Mesenchymal stem cell (in vitro differentiated cells and primary cell): ENCODE measurements around the gene LLCFC1.

Experiments
- DNase-seq: peaks from one replicate; pipeline ENCODE4 v3.0.0-alpha.2; 2013
- H2AFZ ChIP-seq: one replicate; pipeline ENCODE4 v1.6.1; 2013; ENCODE audit warnings: low read depth, mild to moderate bottlenecking, control low read depth, inconsistent platforms, low read length, moderate library complexity
- H2AK5ac ChIP-seq: 2 replicates; pipeline ENCODE4 v1.6.1; 2013; ENCODE audit warnings: low read length, moderate library complexity, mild to moderate bottlenecking, inconsistent platforms; ENCODE audit not compliant: severe bottlenecking
- H2BK120ac ChIP-seq: one replicate; pipeline ENCODE4 v1.6.1; 2013; ENCODE audit warnings: low read depth, mild to moderate bottlenecking, inconsistent platforms, low read length, moderate library complexity
- H2BK12ac ChIP-seq, 2 experiments: one replicate each; pipeline ENCODE4 v1.6.1; 2013; ENCODE audit warnings: inconsistent platforms in 2 of 2, low read length in 2 of 2, mild to moderate bottlenecking in 2 of 2, moderate library complexity in 2 of 2, control low read depth in 1 of 2
- H2BK15ac ChIP-seq: one replicate; pipeline ENCODE4 v1.6.1; 2013; ENCODE audit warnings: mild to moderate bottlenecking, low read depth, inconsistent platforms; ENCODE audit not compliant: poor library complexity, severe bottlenecking
- H2BK5ac ChIP-seq: 2 replicates; pipeline ENCODE4 v1.6.1; 2013; ENCODE audit warnings: low read depth, mild to moderate bottlenecking, low read length, control low read depth, inconsistent platforms; ENCODE audit not compliant: poor library complexity, severe bottlenecking
- H3K14ac ChIP-seq, 2 experiments: one replicate each; pipeline ENCODE4 v1.6.1; 2013; ENCODE audit warnings: inconsistent platforms in 2 of 2, low read length in 2 of 2, control low read depth in 1 of 2, mild to moderate bottlenecking in 1 of 2, moderate library complexity in 1 of 2
- H3K18ac ChIP-seq, 2 experiments: one replicate each; pipeline ENCODE4 v1.6.1; 2013; ENCODE audit warnings: inconsistent platforms in 2 of 2, low read length in 2 of 2, control low read depth in 1 of 2, low read depth in 1 of 2, mild to moderate bottlenecking in 1 of 2
- H3K23ac ChIP-seq, 2 experiments: one replicate each; pipeline ENCODE4 v1.6.1; 2013; ENCODE audit warnings: inconsistent platforms in 2 of 2, low read length in 2 of 2, mild to moderate bottlenecking in 2 of 2, moderate library complexity in 2 of 2, control low read depth in 1 of 2
- H3K27ac ChIP-seq: 2 replicates; pipeline ENCODE4 v1.5.1; 2013; ENCODE audit warnings: mild to moderate bottlenecking, moderate library complexity, low read length, control low read depth, inconsistent platforms; ENCODE audit not compliant: poor library complexity, severe bottlenecking
- H3K27me3 ChIP-seq, 2 experiments: 2 replicates each; pipeline versions ENCODE4 v1.6.1 to v1.7.0; 2013; ENCODE audit warnings: low read length in 2 of 2, mild to moderate bottlenecking in 2 of 2, moderate library complexity in 2 of 2, control low read depth in 1 of 2, inconsistent platforms in 1 of 2; ENCODE audit not compliant: control insufficient read depth in 1 of 2, insufficient read depth in 1 of 2
- H3K36me3 ChIP-seq, 2 experiments: 2 replicates each; pipeline versions ENCODE4 v1.6.1 to v1.7.0; 2013; ENCODE audit warnings: low read length in 2 of 2, control low read depth in 1 of 2, inconsistent platforms in 1 of 2, low read depth in 1 of 2, mild to moderate bottlenecking in 1 of 2; ENCODE audit not compliant: insufficient read depth in 2 of 2, control insufficient read depth in 1 of 2
- H3K4ac ChIP-seq, 2 experiments: one replicate each; pipeline ENCODE4 v1.6.1; 2013; ENCODE audit warnings: inconsistent platforms in 2 of 2, low read length in 2 of 2, mild to moderate bottlenecking in 2 of 2, moderate library complexity in 2 of 2, control low read depth in 1 of 2, low read depth in 1 of 2
- H3K4me1 ChIP-seq: 2 replicates; pipeline ENCODE4 v1.6.1; 2013; ENCODE audit warnings: low read depth, low read length, control low read depth; ENCODE audit not compliant: control insufficient read depth, insufficient read depth
- H3K4me2 ChIP-seq: 2 replicates; pipeline ENCODE4 v1.6.1; 2013; ENCODE audit warnings: low read length, mild to moderate bottlenecking, inconsistent platforms; ENCODE audit not compliant: poor library complexity, severe bottlenecking
- H3K4me3 ChIP-seq, 2 experiments: 2 replicates each; pipeline versions ENCODE4 v1.5.1 to v1.7.0; 2013; ENCODE audit warnings: low read length in 2 of 2, mild to moderate bottlenecking in 2 of 2, control low read depth in 1 of 2, low read depth in 1 of 2; ENCODE audit not compliant: insufficient read depth in 1 of 2
- H3K79me1 ChIP-seq: replicated peaks from 2 replicates; pipeline ENCODE4 v1.6.1; 2013; ENCODE audit warnings: mild to moderate bottlenecking, control low read depth, low read length, inconsistent platforms; ENCODE audit not compliant: poor library complexity, severe bottlenecking
- H3K9ac ChIP-seq: 2 replicates; pipeline ENCODE4 v1.7.0; 2013; ENCODE audit warnings: mild to moderate bottlenecking, low read length, moderate library complexity
- H3K9me3 ChIP-seq: 2 replicates; pipeline ENCODE4 v1.7.0; 2013; ENCODE audit warnings: mild to moderate bottlenecking, low read length; ENCODE audit not compliant: control insufficient read depth
- H4K8ac ChIP-seq: one replicate; pipeline ENCODE4 v1.6.1; 2013; ENCODE audit warnings: inconsistent platforms, mild to moderate bottlenecking, low read length, moderate library complexity
- H4K91ac ChIP-seq: one replicate; pipeline ENCODE4 v1.6.1; 2013; ENCODE audit warnings: mild to moderate bottlenecking, low read length, inconsistent platforms
- WGBS: methylation state at CpG from one replicate; pipeline ENCODE4 v1.1.7; 2013; ENCODE audit warnings: mixed read lengths; 5-methylcytosine and 5-hydroxymethylcytosine counted together

The LLCFC1 gene

DNA sequence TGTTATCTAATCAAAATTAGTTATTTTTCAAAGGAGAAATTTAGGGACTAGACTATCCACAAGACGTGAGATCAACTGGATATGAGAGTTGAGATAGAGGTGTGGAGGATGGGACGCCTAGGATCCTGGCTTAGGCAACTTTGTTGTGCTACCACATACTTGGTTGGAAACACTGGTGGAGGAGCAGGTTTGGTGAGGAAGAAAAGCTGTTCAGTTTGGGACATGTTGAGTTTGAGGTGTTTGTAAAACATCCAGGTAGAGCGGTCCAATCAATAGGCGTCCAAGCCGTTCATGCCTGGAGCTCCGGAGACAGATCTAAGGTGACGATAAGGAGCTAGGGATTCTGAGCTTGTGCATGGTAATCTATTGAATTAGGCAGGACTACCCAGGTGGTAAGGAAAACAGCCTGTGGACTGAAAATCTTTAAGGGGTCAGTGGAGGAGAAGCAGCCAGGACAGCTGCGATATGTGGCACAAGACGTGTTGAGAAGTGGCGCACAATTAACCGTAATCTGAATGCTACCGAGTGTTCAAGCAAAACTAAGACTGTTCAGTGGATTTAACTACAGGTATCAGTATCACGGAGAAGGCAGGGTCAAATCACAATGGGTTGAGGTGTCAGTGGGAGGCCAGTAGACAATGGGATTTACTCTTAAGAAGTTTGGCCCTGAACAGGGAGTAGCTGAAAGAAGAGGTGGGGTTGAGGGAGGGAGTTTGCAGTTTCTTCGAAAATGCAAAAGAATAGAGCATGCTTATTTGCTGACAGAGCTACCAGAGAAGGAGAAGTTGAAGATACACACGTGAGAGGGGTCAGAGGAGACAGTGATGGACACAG is 37.6 kb upstream of the LLCFC1 start:
- peaks cover 0 to 18% of the 10 kb centered on the region in 2 experiments for H3K27me3 ChIP-seq
- no peak overlapping the region for H2AK5ac ChIP-seq
- H3K18ac ChIP-seq: no peak overlapping the region
- H3K79me1 ChIP-seq: no peaks in the 10 kb centered on the region
- no peak overlapping the region for H2BK120ac ChIP-seq
- H3K4me3 ChIP-seq: no peak overlapping the region
- 77% methylated on average over 15 of the region's 15 CpGs for WGBS
- no peak overlapping the region for H3K9ac ChIP-seq
- H3K36me3 ChIP-seq: no peaks in the 10 kb centered on the region
- no peak overlapping the region for H3K14ac ChIP-seq
- H4K8ac ChIP-seq: no peak overlapping the region
- no peak overlapping the region for H3K4ac ChIP-seq
- no peak overlapping the region for H3K23ac ChIP-seq
- H2BK12ac ChIP-seq: no peak overlapping the region
- H3K4me1 ChIP-seq: no peaks in the 10 kb centered on the region
- peaks cover 18% of the 10 kb centered on the region for H3K9me3 ChIP-seq
- no peak overlapping the region for H3K27ac ChIP-seq
- H4K91ac ChIP-seq: no peak overlapping the region
- no peak overlapping the region for H2AFZ ChIP-seq
- DNase-seq: no peak
- H3K4me2 ChIP-seq: no peak overlapping the region
- H2BK5ac ChIP-seq: no peak overlapping the region
- no peak overlapping the region for H2BK15ac ChIP-seq

DNA sequence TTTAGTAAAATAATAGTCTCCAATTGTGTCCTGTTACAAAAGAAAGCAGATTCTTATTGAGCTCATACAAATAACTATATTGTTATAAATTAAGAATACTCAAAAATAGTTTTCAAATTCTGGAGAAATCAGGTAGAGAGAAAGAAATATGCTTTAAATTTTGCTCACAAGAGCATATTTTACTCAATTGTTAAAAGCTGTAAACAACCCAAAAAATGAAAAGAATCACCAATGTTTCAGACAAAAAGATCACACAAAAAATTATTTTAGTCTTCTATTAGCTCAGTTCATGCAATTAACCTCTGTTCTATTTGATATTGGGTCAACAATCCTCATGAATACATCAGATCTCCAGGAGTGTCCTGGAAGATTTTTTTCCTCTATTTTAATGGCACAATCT is 35.2 kb upstream of the LLCFC1 start:
- Histone ChIP-seq H4K91ac (no peak overlapping the region), H3K79me1 (no peaks in the 10 kb centered on the region), H3K27me3 (peaks cover 0 to 4% of the 10 kb centered on the region in 2 experiments), H3K4me1 (no peaks in the 10 kb centered on the region), H3K9me3 (peaks cover 18% of the 10 kb centered on the region), H2BK120ac (no peak overlapping the region), H3K4me2 (no peak overlapping the region), H2AK5ac (no peak overlapping the region), H3K18ac (no peak overlapping the region), H3K14ac (no peak overlapping the region), H3K4me3 (no peak overlapping the region), H4K8ac (no peak overlapping the region), H3K23ac (no peak overlapping the region), H2BK15ac (no peak overlapping the region), H2BK12ac (no peak overlapping the region), H2BK5ac (no peak overlapping the region), H3K27ac (no peak overlapping the region), H3K4ac (no peak overlapping the region), H2AFZ (no peak overlapping the region), H3K9ac (no peak overlapping the region), H3K36me3 (no peaks in the 10 kb centered on the region)
- DNase-seq: no peak

DNA sequence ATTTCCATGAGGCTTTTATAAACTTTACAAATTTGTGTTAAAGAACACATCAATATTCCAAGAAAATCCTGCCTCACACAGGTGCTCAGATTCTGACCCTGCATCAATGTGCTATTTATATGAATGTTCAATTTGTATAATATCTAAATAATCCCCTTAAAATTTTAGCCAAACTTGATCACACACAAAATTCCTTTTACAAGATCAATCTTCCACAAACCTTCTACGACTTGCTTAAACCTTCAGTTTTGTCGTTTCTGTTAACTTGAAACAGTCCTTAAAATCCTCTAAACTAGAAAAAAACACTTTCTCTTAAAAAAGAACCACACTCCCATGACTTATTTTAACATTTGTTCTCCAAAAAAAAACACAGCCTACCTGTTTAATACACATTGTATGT is 33.5 kb upstream of the LLCFC1 start:
- Histone ChIP-seq H4K91ac (no peak overlapping the region), H3K23ac (no peak overlapping the region), H3K4me1 (no peaks in the 10 kb centered on the region), H4K8ac (no peak overlapping the region), H3K9ac (no peak overlapping the region), H2AK5ac (no peak overlapping the region), H3K27me3 (peaks cover 0 to 4% of the 10 kb centered on the region in 2 experiments), H3K79me1 (no peaks in the 10 kb centered on the region), H3K14ac (no peak overlapping the region), H3K27ac (no peak overlapping the region), H3K18ac (no peak overlapping the region), H2BK5ac (no peak overlapping the region), H3K4me3 (no peak overlapping the region), H2BK12ac (no peak overlapping the region), H3K4ac (no peak overlapping the region), H2BK15ac (no peak overlapping the region), H2AFZ (no peak overlapping the region), H2BK120ac (no peak overlapping the region), H3K36me3 (no peaks in the 10 kb centered on the region), H3K9me3 (peaks cover 18% of the 10 kb centered on the region), H3K4me2 (no peak overlapping the region)
- WGBS: 74% methylated on average over 2 of the region's 2 CpGs
- DNase-seq: no peak

DNA sequence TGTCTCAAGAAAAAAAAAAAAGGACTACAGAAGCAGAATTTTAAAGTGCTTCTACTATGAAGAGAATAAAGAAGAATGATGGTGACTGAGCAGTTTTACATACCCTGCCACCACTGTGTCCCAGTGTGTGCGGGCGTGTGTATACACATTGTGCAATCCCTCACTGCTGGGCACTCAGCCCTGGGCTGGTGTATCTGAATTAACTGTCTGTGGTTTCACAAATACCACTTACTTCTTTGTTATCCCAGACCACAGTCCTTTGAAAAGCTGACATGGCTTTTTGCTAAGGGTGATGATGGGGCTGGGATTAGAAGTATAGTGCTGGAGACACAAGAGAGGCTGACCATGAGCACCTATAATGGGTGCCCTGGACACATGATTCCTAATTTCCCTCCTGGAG is 32.6 kb upstream of the LLCFC1 start:
- Histone ChIP-seq H2AFZ (no peak overlapping the region), H3K79me1 (no peaks in the 10 kb centered on the region), H3K9me3 (peaks cover 18% of the 10 kb centered on the region), H3K18ac (no peak overlapping the region), H4K8ac (no peak overlapping the region), H3K4ac (no peak overlapping the region), H2AK5ac (no peak overlapping the region), H3K23ac (no peak overlapping the region), H2BK12ac (no peak overlapping the region), H4K91ac (no peak overlapping the region), H3K4me1 (no peaks in the 10 kb centered on the region), H3K14ac (no peak overlapping the region), H3K27me3 (peaks cover 0 to 8% of the 10 kb centered on the region in 2 experiments), H3K36me3 (no peaks in the 10 kb centered on the region), H2BK120ac (no peak overlapping the region), H3K9ac (no peak overlapping the region), H3K27ac (no peak overlapping the region), H3K4me2 (no peak overlapping the region), H2BK5ac (no peak overlapping the region), H2BK15ac (no peak overlapping the region), H3K4me3 (no peak overlapping the region)
- DNase-seq: no peak
- WGBS: 100% methylated on average over 1 of the region's 2 CpGs
